Peyer's patch (tissue), 4 donors: Measurements from ENCODE around the gene LRRC34.

Source experiments
- CTCF ChIP-seq, 6 experiments: fragments of 450-650 bp in 4 of 6; fragments of 200-600 bp in 2 of 6; sonication (generic) in 1 of 6; IDR thresholded peaks; one replicate each; pipeline ENCODE4 v1.5.1; 2017 to 2019; ENCODE audit warnings: antibody characterized with exemption in 6 of 6, mild to moderate bottlenecking in 3 of 6, moderate library complexity in 1 of 6
- POLR2A ChIP-seq, 2 donors: fragments of 450-650 bp; IDR thresholded peaks; one replicate each; pipeline ENCODE4 v1.5.1; 2017; ENCODE audit warnings: antibody characterized with exemption in 2 of 2, mild to moderate bottlenecking in 2 of 2, moderate library complexity in 2 of 2

- TF ChIP-seq POLR2A (IDR thresholded peaks at IDR 0.05) (no peak), CTCF (IDR thresholded peaks at IDR 0.05) (no peak)
Measured at GRCh38 chr3:169825316-169825715, 12.6 kb upstream of the LRRC34 start.
